HG02798 (cell line): ENCODE measurements around the gene LSM4.
"Not testable (repeated sequence)": the region's sequence is repeated elsewhere in the genome, so short reads cannot be mapped to it uniquely, and the experiment has no call there.

Experiments
- ATAC-seq: cut with Tn5 transposase; IDR thresholded peaks from one replicate; pipeline ENCODE4 v1.9.1; 2021; ENCODE audit warnings: mild to moderate bottlenecking; ENCODE audit not compliant: unreplicated experiment, poor library complexity

LSM4 gene

DNA sequence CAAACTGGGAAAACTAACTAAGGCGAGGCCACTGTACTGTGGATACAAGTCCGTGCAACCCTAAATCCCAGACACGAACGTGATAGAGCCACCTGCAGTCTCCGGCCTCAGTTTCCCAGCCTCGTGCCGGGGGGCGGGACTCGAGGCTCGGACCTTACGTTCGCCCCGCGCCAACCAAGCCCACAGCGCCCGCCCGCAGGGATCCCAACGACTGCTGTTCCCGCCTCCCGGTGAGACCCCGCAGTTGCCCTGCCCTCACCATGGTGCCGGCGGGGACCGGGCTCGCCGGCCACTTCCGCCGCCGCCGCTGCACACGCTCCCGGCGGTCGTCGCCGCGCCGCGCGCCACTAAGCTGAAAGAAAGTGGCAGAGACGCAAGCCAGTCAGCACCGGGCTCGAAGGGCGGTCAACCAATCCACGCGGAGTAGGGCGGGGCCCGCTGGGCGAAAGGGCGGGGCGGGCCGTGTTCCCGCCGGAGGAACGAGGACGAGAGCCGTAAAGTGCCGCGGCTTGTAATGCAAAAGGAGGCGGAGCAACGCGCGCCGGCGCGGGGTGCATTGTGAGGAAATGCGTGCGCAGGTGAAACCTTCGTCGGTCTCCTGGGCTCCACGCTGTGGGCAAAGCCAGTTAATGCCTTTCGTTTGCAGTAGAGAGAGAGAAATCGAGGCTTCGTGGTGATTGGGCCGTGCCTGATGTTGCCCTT is at the start of gene LSM4:
LSM4 (minus strand) TSS at position 318 of the 702 bp plus-strand sequence; CDS start at position 262, 56 bp downstream.
- ATAC-seq = peak; percentile 95

GRCh38 chr19:18368504-18369222 is 45.8 kb upstream of the LSM4 start:
- ATAC-seq = no peak

- no peak for ATAC-seq
Measured at GRCh38 chr19:18366021-18366435, 43.2 kb upstream of the LSM4 start.

DNA sequence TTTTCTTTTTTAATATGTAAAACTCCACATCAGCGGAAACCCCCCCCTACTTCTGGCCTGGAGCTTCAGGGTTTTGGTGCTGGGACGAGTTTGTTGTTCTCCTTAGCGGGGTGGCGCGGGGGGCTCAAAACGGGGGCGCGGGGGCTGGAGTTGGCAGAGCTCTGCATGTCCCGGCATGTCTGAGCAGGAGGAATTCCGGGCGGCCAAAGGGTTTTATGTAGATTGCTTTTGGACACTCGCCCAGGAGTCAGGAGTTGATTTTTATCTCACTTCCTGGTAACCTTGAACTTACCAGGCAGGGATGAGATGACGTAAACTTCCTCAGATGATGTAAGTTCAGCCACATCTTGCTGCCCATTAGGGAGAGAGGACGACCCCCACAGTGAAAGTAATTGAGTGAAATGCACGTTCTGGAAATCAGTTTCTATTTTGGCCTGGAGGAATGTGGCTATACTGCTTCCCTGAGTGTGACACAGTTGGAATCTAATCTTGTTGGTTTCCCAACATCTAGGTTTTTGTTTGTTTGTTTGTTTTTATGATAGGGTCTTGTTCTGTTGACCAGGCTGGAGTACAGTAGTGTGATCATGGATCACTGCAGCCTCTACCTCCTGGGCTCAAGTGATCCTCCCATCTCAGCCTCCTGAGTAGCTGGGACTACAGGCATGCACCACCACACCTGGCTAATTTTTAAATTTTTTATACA is 42.1 kb upstream of the LSM4 start:
- ATAC-seq = no peak

GRCh38 chr19:18364277-18364825 is 41.5 kb upstream of the LSM4 start:
- ATAC-seq = not testable (repeated sequence)

- ATAC-seq = no peak
Measured at GRCh38 chr19:18363787-18364186, 40.9 kb upstream of the LSM4 start.

DNA sequence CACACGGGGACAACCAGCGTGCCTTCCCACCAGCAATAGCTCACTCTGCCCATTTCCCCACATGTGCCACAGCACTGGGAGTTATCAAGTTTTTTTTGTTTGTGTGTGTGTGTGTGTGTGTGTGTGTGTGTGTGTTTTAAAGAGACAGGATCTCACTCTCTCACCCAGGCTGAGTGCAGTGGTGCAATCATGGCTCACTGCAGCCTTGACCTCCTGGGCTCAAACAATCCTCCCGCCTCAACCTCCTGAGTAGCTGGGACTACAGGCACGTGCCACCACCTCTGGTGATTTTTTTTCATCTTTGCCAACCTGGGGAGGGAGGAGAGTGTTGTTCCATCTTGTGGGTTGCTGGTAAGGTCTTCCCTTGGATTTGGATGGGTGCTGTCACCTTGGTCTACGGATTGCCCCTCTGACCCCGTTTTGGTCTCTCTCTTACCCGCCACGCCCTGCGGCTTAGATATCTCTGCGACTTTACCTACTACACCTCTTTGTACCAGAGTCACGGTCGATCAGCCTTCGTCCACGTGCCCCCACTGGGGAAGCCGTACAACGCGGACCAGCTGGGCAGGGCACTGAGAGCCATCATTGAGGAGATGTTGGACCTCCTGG is 40.2 kb upstream of the LSM4 start:
- no peak for ATAC-seq

- no peak for ATAC-seq
Measured at GRCh38 chr19:18361646-18362045, 38.8 kb upstream of the LSM4 start.

DNA sequence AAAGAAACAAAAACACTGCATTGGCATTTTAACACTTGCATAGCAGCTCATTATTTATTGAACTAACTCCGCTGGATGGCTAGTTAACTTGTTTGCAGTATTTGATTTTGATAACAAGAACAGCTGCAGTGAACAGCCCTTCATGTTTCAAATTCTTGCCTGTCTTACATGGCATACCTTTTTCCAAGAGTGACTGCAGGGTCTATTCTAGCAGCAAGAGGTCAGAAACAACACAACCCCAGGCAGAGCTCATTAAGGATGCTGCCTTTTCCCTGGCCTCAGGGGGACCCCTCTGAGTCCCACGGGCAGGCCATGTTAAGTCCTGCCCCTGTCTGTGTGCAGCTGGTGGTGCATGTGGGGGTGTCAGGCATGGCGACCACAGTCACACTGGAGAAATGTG is 34.2 kb upstream of the LSM4 start:
- ATAC-seq = no peak

- ATAC-seq = not testable (repeated sequence)
Measured at GRCh38 chr19:18354743-18355142, 31.9 kb upstream of the LSM4 start.

- ATAC-seq = no peak
Measured at GRCh38 chr19:18353378-18354005, 30.6 kb upstream of the LSM4 start.

- no peak for ATAC-seq
Measured at GRCh38 chr19:18351544-18351943, 28.7 kb upstream of the LSM4 start.

DNA sequence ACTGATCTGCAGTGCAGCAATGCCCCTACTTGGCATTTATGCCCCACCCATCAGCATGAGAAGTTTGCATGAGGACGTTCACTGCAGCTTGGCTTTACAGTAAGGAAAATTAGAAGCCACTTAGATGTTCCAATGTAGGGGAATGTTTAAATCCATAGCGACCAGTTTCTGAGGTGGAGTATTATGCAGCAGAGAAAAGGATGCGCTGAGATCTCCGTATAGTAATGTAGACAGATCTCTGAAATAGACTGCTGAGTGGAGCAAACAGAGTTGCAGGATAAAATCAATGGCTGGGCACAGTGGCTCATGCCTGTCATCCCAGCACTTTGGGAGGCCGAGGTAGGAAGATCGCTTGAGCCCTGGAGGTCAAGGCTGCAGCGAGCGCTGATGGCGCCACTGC is 27.6 kb upstream of the LSM4 start:
- ATAC-seq = no peak

GRCh38 chr19:18349524-18350128 is 26.8 kb upstream of the LSM4 start:
- ATAC-seq = no peak

DNA sequence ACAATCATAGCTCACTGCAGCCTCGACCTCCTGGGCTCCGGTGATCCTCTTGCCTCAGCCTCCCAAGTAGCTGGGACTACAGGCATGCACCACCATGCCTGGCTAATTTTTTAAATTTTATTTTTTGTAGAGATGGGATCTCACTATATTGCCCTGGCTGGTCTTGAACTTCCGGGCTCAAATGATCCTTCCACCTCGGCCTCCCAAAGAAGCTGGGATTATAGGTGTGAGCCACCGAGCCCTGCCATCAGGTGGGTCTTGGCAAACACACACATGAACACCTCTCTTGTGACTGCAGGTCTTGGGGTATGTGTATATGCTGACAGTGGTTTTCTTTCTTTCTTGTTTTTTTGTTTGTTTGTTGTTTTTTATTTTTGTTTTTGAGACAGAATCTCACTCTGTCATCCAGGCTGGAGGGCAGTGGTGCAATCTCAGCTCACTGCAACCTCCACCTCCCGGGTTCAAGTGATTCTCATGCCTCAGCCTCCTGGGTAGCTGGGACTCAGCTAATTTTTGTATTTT is 26.0 kb upstream of the LSM4 start:
- ATAC-seq = not testable (repeated sequence)

- no peak for ATAC-seq
Measured at GRCh38 chr19:18348171-18348570, 25.3 kb upstream of the LSM4 start.

DNA sequence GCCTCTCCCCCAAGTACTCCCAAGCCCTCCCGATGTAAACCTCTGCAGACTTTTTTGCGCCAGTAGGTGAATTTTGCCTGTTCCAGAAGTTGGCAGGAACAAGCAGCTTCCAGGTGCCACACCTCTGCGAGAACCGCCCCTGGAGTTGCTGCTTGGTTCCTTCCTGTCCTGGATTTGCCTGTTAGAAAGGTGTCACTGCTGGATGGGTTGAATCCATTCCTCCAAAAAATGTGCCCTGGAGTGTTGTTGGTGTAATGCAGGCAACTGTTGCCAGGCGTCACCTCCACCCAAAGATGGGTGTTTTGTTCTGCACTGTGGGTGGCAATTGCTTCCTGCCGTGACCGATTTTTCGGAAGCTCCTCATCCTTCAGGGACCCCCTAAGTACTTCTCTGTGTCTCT is 23.2 kb upstream of the LSM4 start:
- ATAC-seq = no peak

DNA sequence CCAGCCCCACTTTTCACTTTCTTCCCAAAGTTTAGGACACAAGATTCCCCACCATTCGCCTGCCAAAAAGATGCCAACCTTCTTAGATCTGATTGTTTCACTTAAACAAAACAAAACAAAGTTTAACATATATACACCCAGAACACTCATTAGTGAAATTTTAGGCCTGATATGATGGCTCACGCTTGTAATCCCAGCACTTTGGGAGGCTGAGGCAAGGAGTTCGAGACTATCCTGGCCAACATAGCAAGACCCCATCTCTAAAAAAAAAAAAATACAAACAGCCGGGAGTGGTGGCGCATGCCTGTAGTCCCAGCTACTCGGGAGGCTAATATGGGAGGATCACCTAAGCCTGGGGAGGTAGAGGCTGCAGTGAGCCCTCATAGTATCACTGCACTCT is 22.4 kb upstream of the LSM4 start:
- no peak for ATAC-seq

- no peak for ATAC-seq
Measured at GRCh38 chr19:18344582-18344950, 21.7 kb upstream of the LSM4 start.
